ENCODE measurements around the gene BATF3. TPM values are rescaled to one million over a fixed set of nuclear protein-coding genes. Genes with fewer than 3 reads are reported as not detected.

The BATF3 gene
- total RNA-seq, 1 experiment from 2014 or later: 1.3 TPM

GRCh38 chr1:212651977-212652376 lies 47.7 kb downstream of the BATF3 start:
- no peaks in the 10 kb centered on the region for H3K27me3 ChIP-seq (ENCODE audit: insufficient read depth, low read depth)
- H3K27ac ChIP-seq: no peak overlapping the region
- no peaks in the 10 kb centered on the region for H4K20me1 ChIP-seq (ENCODE audit: insufficient read depth)
- H3K4me2 ChIP-seq: no peak overlapping the region
- BruUV-seq (replicated peaks): no TSS peak
- TF ChIP-seq CTCF (conservative IDR thresholded peaks at IDR 0.05) (no peak), EZH2 (IDR thresholded peaks at IDR 0.05; ENCODE audit: low read depth) (no peak)
- intact Hi-C loops (cut with micrococcal nuclease; ENCODE audit: unreplicated experiment): no loop called here
- H3K4me3 ChIP-seq: no peak overlapping the region
- ChIA-PET CTCF (no interaction called here), POLR2A (ENCODE audit: unreplicated experiment) (interaction anchor here (0.5 kb wide), 1 partner anchor 44 kb away, joined by 3 read pairs; the partner anchor contains the start of gene ATF3)
- H3F3A ChIP-seq (ENCODE audit: insufficient read depth, low read depth): peaks cover 3% of the 10 kb centered on the region; the same call in 1 of the 2 replicates
- no peaks in the 10 kb centered on the region for H3K9me2 ChIP-seq (ENCODE audit: insufficient read depth)
- no peaks in the 10 kb centered on the region for H3K36me3 ChIP-seq (ENCODE audit: low read depth)
- peaks cover 11% of the 10 kb centered on the region for H3K4me1 ChIP-seq (replicated peaks; ENCODE audit: insufficient read depth)
- no peaks in the 10 kb centered on the region for H3K9me3 ChIP-seq (ENCODE audit: insufficient read depth, low read depth)
- no peaks in the 10 kb centered on the region for H3K79me2 ChIP-seq (ENCODE audit: low read depth)
- no peak overlapping the region for H2AFZ ChIP-seq
- no peak for DNase-seq

GRCh38 chr1:212651521-212651920 lies 48.1 kb downstream of the BATF3 start:
- Histone ChIP-seq H3F3A (ENCODE audit: insufficient read depth, low read depth) (peaks cover 3% of the 10 kb centered on the region; the same call in 1 of the 2 replicates), H3K4me3 (no peak overlapping the region), H2AFZ (no peak overlapping the region), H4K20me1 (ENCODE audit: insufficient read depth) (no peaks in the 10 kb centered on the region), H3K9me3 (ENCODE audit: insufficient read depth, low read depth) (no peaks in the 10 kb centered on the region), H3K27me3 (ENCODE audit: insufficient read depth, low read depth) (no peaks in the 10 kb centered on the region), H3K36me3 (ENCODE audit: low read depth) (no peaks in the 10 kb centered on the region), H3K9me2 (ENCODE audit: insufficient read depth) (no peaks in the 10 kb centered on the region), H3K79me2 (ENCODE audit: low read depth) (no peaks in the 10 kb centered on the region), H3K27ac (no peak overlapping the region), H3K4me1 (replicated peaks; ENCODE audit: insufficient read depth) (peaks cover 9% of the 10 kb centered on the region), H3K4me2 (no peak overlapping the region)
- CTCF ChIA-PET: no interaction called here
- intact Hi-C loops (cut with micrococcal nuclease; ENCODE audit: unreplicated experiment): no loop called here
- no TSS peak for BruUV-seq (replicated peaks)
- TF ChIP-seq CTCF (conservative IDR thresholded peaks at IDR 0.05) (no peak), EZH2 (IDR thresholded peaks at IDR 0.05; ENCODE audit: low read depth) (no peak)
- POLR2A ChIA-PET (ENCODE audit: unreplicated experiment): interaction anchor here (0.5 kb wide), 1 partner anchor 43 kb away, joined by 3 read pairs; the partner anchor contains the start of gene ATF3
- DNase-seq: no peak

- no TSS peak for BruUV-seq (replicated peaks)
- Histone ChIP-seq H2AFZ (no peak overlapping the region), H3K27ac (no peak overlapping the region), H3K27me3 (ENCODE audit: insufficient read depth, low read depth) (no peaks in the 10 kb centered on the region; the same call in 1 of the 2 replicates), H3K9me2 (ENCODE audit: insufficient read depth) (no peaks in the 10 kb centered on the region), H3F3A (ENCODE audit: insufficient read depth, low read depth) (no peaks in the 10 kb centered on the region), H3K4me1 (replicated peaks; ENCODE audit: insufficient read depth) (no peaks in the 10 kb centered on the region), H3K4me3 (no peak overlapping the region), H3K4me2 (no peak overlapping the region), H4K20me1 (ENCODE audit: insufficient read depth) (no peaks in the 10 kb centered on the region), H3K9me3 (ENCODE audit: insufficient read depth, low read depth) (no peaks in the 10 kb centered on the region), H3K36me3 (ENCODE audit: low read depth) (no peaks in the 10 kb centered on the region), H3K79me2 (ENCODE audit: low read depth) (no peaks in the 10 kb centered on the region)
- ChIA-PET CTCF (interaction anchor here (0.6 kb wide), 1 partner anchor 169 kb away, joined by 4 read pairs; no protein-coding TSS in a partner anchor), POLR2A (ENCODE audit: unreplicated experiment) (no interaction called here)
- DNase-seq: no peak
- intact Hi-C loops (cut with micrococcal nuclease; ENCODE audit: unreplicated experiment): no loop called here
- TF ChIP-seq CTCF (conservative IDR thresholded peaks at IDR 0.05) (no peak), EZH2 (IDR thresholded peaks at IDR 0.05; ENCODE audit: low read depth) (no peak)
Measured at GRCh38 chr1:212650228-212650627, 49.4 kb downstream of the BATF3 start.
